WTC11 (cell line): ENCODE measurements around the gene PHF11. TPM values are rescaled to one million over a fixed set of nuclear protein-coding genes. Genes with fewer than 3 reads are reported as not detected.

Experiments
- ATAC-seq: fragments of 200-7000 bp; cut with Tn5 transposase; 2 replicates; pipeline ENCODE4 v1.10.0; 2021; ENCODE audit warnings: mild to moderate bottlenecking, moderate library complexity
- CTCF ChIA-PET: fragments of 300-600 bp; sonication (Branson Sonifier 250); formaldehyde crosslinking; loops from one replicate; lab custom pipeline; 2021; ENCODE audit warnings: antibody characterized with exemption; lab: Charles Lee
- POLR2A ChIA-PET: fragments of 350-600 bp; sonication (Branson Sonifier 250); formaldehyde crosslinking; loops from one replicate; lab custom pipeline; 2021; ENCODE audit warnings: antibody characterized with exemption; lab: Charles Lee
- DNase-seq: peaks from one replicate; pipeline ENCODE4 v3.0.0; 2021; ENCODE audit warnings: low spot score
- H3K27ac Mint-ChIP-seq: 2 replicates; pipeline ENCODE4 v1.8.0; 2021; ENCODE audit warnings: mixed read lengths
- H3K27me3 Mint-ChIP-seq: 2 replicates; pipeline ENCODE4 v1.8.0; 2021; ENCODE audit warnings: low read depth, mild to moderate bottlenecking, moderate library complexity, mixed read lengths
- H3K36me3 Mint-ChIP-seq: 2 replicates; pipeline ENCODE4 v1.8.0; 2021; ENCODE audit warnings: mixed read lengths
- H3K4me1 Mint-ChIP-seq: 2 replicates; pipeline ENCODE4 v1.8.0; 2022; ENCODE audit warnings: mixed read lengths
- H3K4me3 Mint-ChIP-seq: 2 replicates; pipeline ENCODE4 v1.8.0; 2021; ENCODE audit warnings: mild to moderate bottlenecking, moderate library complexity, mixed read lengths
- H3K9me3 Mint-ChIP-seq: 2 replicates; pipeline ENCODE4 v1.8.0; 2021; ENCODE audit warnings: mixed read lengths
- ATF6 ChIP-seq: sonication (generic); formaldehyde crosslinking; IDR thresholded peaks from 2 replicates; pipeline ENCODE4 v1.8.1; 2023; ENCODE audit warnings: mild to moderate bottlenecking, missing genetic modification reagents
- CBFB ChIP-seq: sonication (generic); formaldehyde crosslinking; IDR thresholded peaks from 2 replicates; pipeline ENCODE4 v1.8.1; 2022; ENCODE audit warnings: mild to moderate bottlenecking, low read depth, missing genetic modification reagents
- E2F1 ChIP-seq: sonication (generic); formaldehyde crosslinking; IDR thresholded peaks from 2 replicates; pipeline ENCODE4 v1.8.0; 2022; ENCODE audit warnings: mild to moderate bottlenecking, missing genetic modification reagents
- E2F4 ChIP-seq: sonication (generic); formaldehyde crosslinking; IDR thresholded peaks from 2 replicates; pipeline ENCODE4 v1.8.1; 2022; ENCODE audit warnings: low read depth, mild to moderate bottlenecking, moderate library complexity, missing genetic modification reagents, borderline replicate concordance
- JUN ChIP-seq: sonication (generic); formaldehyde crosslinking; IDR thresholded peaks from 2 replicates; pipeline ENCODE4 v1.8.0; 2023; ENCODE audit warnings: mild to moderate bottlenecking, missing genetic modification reagents
- MLX ChIP-seq: sonication (generic); formaldehyde crosslinking; IDR thresholded peaks from 2 replicates; pipeline ENCODE4 v1.8.1; 2023; ENCODE audit warnings: mild to moderate bottlenecking, missing genetic modification reagents, moderate library complexity
- NFE2L1 ChIP-seq: sonication (generic); formaldehyde crosslinking; IDR thresholded peaks from 2 replicates; pipeline ENCODE4 v1.8.1; 2023; ENCODE audit warnings: missing genetic modification reagents
- OVOL2 ChIP-seq: fragments of 250-450 bp; sonication (Bioruptor Pico); IDR thresholded peaks from 2 replicates; pipeline ENCODE4 v1.9.0; 2021; ENCODE audit warnings: mild to moderate bottlenecking, borderline replicate concordance
- RELA ChIP-seq: sonication (generic); formaldehyde crosslinking; IDR thresholded peaks from 2 replicates; pipeline ENCODE4 v1.8.1; 2022; ENCODE audit warnings: missing genetic modification reagents, mild to moderate bottlenecking, borderline replicate concordance
- SP1 ChIP-seq: sonication (generic); formaldehyde crosslinking; conservative IDR thresholded peaks from 2 replicates; pipeline ENCODE4 v1.8.1; 2022; ENCODE audit warnings: missing genetic modification reagents
- TEAD1 ChIP-seq: sonication (generic); formaldehyde crosslinking; IDR thresholded peaks from 2 replicates; pipeline ENCODE4 v1.8.0; 2022; ENCODE audit warnings: mild to moderate bottlenecking, missing genetic modification reagents
- ZBTB43 ChIP-seq: sonication (generic); formaldehyde crosslinking; IDR thresholded peaks from 2 replicates; pipeline ENCODE4 v1.8.1; 2023; ENCODE audit warnings: mild to moderate bottlenecking, missing genetic modification reagents
- ZNF138 ChIP-seq: sonication (generic); formaldehyde crosslinking; conservative IDR thresholded peaks from 2 replicates; pipeline ENCODE4 v1.8.1; 2022; ENCODE audit warnings: mild to moderate bottlenecking, moderate library complexity, missing genetic modification reagents
- ZNF263 ChIP-seq: sonication (generic); formaldehyde crosslinking; IDR thresholded peaks from 2 replicates; pipeline ENCODE4 v1.8.1; 2022; ENCODE audit warnings: low read depth, mild to moderate bottlenecking, moderate library complexity, missing genetic modification reagents
- ZNF281 ChIP-seq: sonication (generic); formaldehyde crosslinking; IDR thresholded peaks from 2 replicates; pipeline ENCODE4 v1.8.0; 2023; ENCODE audit warnings: mild to moderate bottlenecking, missing genetic modification reagents
- ZNF396 ChIP-seq: fragments of 250-450 bp; sonication (Bioruptor Pico); IDR thresholded peaks from 2 replicates; pipeline ENCODE4 v1.8.0; 2021; ENCODE audit warnings: mild to moderate bottlenecking, moderate library complexity, borderline replicate concordance
- ZNF416 ChIP-seq: fragments of 250-450 bp; sonication (Bioruptor Pico); IDR thresholded peaks from 2 replicates; pipeline ENCODE4 v1.9.0; 2021; ENCODE audit warnings: mild to moderate bottlenecking, inconsistent platforms
- ZNF671 ChIP-seq: fragments of 250-450 bp; sonication (Bioruptor Pico); IDR thresholded peaks from 2 replicates; pipeline ENCODE4 v1.8.0; 2021; ENCODE audit warnings: mild to moderate bottlenecking
- total RNA-seq: library from RNA; stranded (reverse); gene quantifications from 3 replicates; pipeline ENCODE4 v1.2.3, GENCODE V29; 2021

The PHF11 gene
- total RNA-seq, 1 experiment from 2014 or later = 9.3 TPM

- TF ChIP-seq MLX (no peak), RELA (no peak), ZNF671 (no peak), ZNF281 (CRISPR knock-in tag) (no peak)
- TF ChIP-seq, all 79 proteins: peak for 0
These were observed 8.2 kb downstream of the PHF11 start (continued) for GRCh38 chr13:49503951-49504350.

GRCh38 chr13:49512578-49512977, 16.8 kb downstream of the PHF11 start:
- ATAC-seq = no peak
- TF ChIP-seq ZNF138 (CRISPR knock-in tag) (no peak), OVOL2 (CRISPR knock-in tag) (no peak), CBFB (no peak), TEAD1 (CRISPR knock-in tag) (no peak), ZNF263 (CRISPR knock-in tag) (no peak)
- TF ChIP-seq, all 79 proteins: peak for 0
- H3K9me3 Mint-ChIP-seq = peaks cover 6% of the 10 kb centered on the region
- H3K4me1 Mint-ChIP-seq = no peaks in the 10 kb centered on the region
- H3K36me3 Mint-ChIP-seq = no peaks in the 10 kb centered on the region
- H3K4me3 Mint-ChIP-seq = no peak overlapping the region
- no peaks in the 10 kb centered on the region for H3K27me3 Mint-ChIP-seq
- ChIA-PET POLR2A (no interaction called here), CTCF (no interaction called here)
- DNase-seq = no peak
- no peak overlapping the region for H3K27ac Mint-ChIP-seq

GRCh38 chr13:49516467-49516866, 20.7 kb downstream of the PHF11 start:
- Mint-ChIP-seq H3K9me3 (no peaks in the 10 kb centered on the region), H3K27me3 (no peaks in the 10 kb centered on the region), H3K4me3 (no peak overlapping the region), H3K36me3 (no peaks in the 10 kb centered on the region), H3K27ac (no peak overlapping the region), H3K4me1 (no peaks in the 10 kb centered on the region)
- ChIA-PET POLR2A (no interaction called here), CTCF (interaction anchor here (1.3 kb wide), 1 partner anchor 91 kb away, joined by 3 read pairs; no protein-coding TSS in a partner anchor)
- ATAC-seq = no peak
- no peak for TF ChIP-seq ZBTB43 (CRISPR knock-in tag)
- no peak for DNase-seq

- no peaks in the 10 kb centered on the region for H3K36me3 Mint-ChIP-seq
- H3K27ac Mint-ChIP-seq = no peak overlapping the region
- no peaks in the 10 kb centered on the region for H3K9me3 Mint-ChIP-seq
- no peak overlapping the region for H3K4me3 Mint-ChIP-seq
- CTCF ChIA-PET = interaction anchor here (1.3 kb wide), 1 partner anchor 90 kb away, joined by 3 read pairs; no protein-coding TSS in a partner anchor
- ATAC-seq = peak; percentile 71
- no peaks in the 10 kb centered on the region for H3K4me1 Mint-ChIP-seq
- POLR2A ChIA-PET = no interaction called here
- DNase-seq = peak; percentile 23
- no peaks in the 10 kb centered on the region for H3K27me3 Mint-ChIP-seq
- TF ChIP-seq E2F4 (CRISPR knock-in tag) = no peak
- TF ChIP-seq SP1 (CRISPR knock-in tag) = no peak
- no peak for TF ChIP-seq JUN
- TF ChIP-seq ZNF396 (CRISPR knock-in tag) = no peak
- no peak for TF ChIP-seq NFE2L1
- TF ChIP-seq ZNF416 (CRISPR knock-in tag) = no peak
- TF ChIP-seq ZNF138 (CRISPR knock-in tag) = no peak
- TF ChIP-seq ZNF263 (CRISPR knock-in tag) = no peak
- no peak for TF ChIP-seq ATF6 (CRISPR knock-in tag)
- TF ChIP-seq E2F1 = no peak
These were observed 21.7 kb downstream of the PHF11 start for GRCh38 chr13:49517461-49517860.
